Gastrocnemius medialis (tissue), 4 donors: ENCODE results near the gene PGP.

Source experiments
- POLR2A ChIP-seq, 2 donors: fragments of 450-650 bp; IDR thresholded peaks; one replicate each; pipeline ENCODE4 v1.6.1; 2017; ENCODE audit warnings: antibody characterized with exemption in 2 of 2, mild to moderate bottlenecking in 2 of 2, moderate library complexity in 2 of 2
- TF ChIP-seq, protein P1 (sequence below), 5 experiments: fragments of 450-650 bp in 3 of 5; fragments of 200-600 bp in 2 of 5; sonication (generic) in 2 of 5; IDR thresholded peaks in 4 of 5; conservative IDR thresholded peaks in 1 of 5; 1 replicate in 4 of 5; 2 replicates in 1 of 5; pipeline ENCODE4 v1.5.1; 2016 to 2019; ENCODE audit warnings: antibody characterized with exemption in 5 of 5, mild to moderate bottlenecking in 3 of 5, moderate library complexity in 3 of 5

- TF ChIP-seq, protein P1, sequence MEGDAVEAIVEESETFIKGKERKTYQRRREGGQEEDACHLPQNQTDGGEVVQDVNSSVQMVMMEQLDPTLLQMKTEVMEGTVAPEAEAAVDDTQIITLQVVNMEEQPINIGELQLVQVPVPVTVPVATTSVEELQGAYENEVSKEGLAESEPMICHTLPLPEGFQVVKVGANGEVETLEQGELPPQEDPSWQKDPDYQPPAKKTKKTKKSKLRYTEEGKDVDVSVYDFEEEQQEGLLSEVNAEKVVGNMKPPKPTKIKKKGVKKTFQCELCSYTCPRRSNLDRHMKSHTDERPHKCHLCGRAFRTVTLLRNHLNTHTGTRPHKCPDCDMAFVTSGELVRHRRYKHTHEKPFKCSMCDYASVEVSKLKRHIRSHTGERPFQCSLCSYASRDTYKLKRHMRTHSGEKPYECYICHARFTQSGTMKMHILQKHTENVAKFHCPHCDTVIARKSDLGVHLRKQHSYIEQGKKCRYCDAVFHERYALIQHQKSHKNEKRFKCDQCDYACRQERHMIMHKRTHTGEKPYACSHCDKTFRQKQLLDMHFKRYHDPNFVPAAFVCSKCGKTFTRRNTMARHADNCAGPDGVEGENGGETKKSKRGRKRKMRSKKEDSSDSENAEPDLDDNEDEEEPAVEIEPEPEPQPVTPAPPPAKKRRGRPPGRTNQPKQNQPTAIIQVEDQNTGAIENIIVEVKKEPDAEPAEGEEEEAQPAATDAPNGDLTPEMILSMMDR (IDR thresholded peaks at IDR 0.05 in 4 of 5, conservative IDR thresholded peaks at IDR 0.05 in 1 of 5), result no peak
- TF ChIP-seq POLR2A (IDR thresholded peaks at IDR 0.05), result no peak
These were observed 52.7 kb downstream of the PGP start for GRCh38 chr16:2161911-2162310.
